ENCODE results near the gene DCAF12L2. TPM values are rescaled to one million over a fixed set of nuclear protein-coding genes. Genes with fewer than 3 reads are reported as not detected.
"Not testable (repeated sequence)": the region's sequence is repeated elsewhere in the genome, so short reads cannot be mapped to it uniquely, and the experiment has no call there.

Gene DCAF12L2
- not detected in 2 replicates for total RNA-seq (2014; rRNA removed; shearing (Covaris generic))

DNA sequence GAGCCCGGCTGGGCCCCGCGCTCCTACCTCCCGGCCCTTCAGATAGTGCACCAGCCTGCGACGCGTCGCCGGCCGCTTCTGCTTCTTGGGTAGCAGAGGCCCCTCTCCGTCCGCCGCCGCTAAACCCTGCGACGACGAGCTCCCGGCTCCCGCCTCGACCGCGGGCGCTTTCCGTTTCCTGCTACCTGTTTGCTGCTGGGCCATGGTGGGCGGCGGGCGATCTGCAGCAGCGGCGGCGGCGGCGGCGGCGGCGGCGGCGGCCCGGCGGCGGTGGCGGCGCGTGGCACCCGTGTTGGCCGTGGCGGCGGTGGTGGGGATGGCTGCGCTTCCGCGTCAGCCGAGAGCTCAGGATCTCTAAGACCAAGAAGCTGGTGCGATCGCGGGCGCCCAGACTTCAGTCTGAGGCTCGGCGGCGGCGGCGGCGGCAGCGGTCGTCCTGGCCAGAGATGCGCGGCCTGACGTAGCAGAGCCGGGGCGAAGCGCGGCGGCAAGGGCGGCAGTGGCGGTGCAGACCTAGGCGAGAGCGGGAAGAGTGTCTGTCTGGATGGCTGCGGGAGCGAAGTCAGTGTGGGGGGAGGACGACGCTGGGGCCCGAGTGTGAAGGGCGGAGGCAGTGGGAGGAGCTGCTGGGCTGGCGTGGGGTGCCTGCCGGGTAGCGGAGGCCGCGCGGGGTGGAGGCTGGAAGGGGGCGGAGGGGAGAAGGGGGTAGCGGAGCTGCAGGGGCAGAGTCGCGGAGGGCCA lies at the start of gene DCAF12L2:
DCAF12L2 (minus strand) TSS at position 569 of the 741 bp plus-strand sequence; CDS start at position 204, 365 bp downstream.
- no peak for DNase-seq (ENCODE audit: low read depth)

DNA sequence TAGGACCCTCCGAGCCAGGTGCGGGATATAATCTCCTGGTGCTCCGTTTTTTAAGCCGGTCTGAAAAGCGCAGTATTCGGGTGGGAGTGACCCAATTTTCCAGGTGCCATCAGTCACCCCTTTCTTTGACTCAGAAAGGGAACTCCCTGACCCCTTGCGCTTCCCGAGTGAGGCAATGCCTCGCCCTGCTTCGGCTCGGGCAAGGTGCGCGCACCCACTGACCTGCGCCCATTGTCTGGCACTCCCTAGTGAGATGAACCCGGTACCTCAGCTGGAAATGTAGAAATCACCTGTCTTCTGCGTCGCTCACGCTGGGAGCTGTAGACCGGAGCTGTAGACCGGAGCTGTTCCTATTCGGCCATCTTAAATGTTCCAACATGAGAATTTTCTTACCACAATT lies 24.8 kb upstream of the DCAF12L2 start:
- DNase-seq (ENCODE audit: low read depth), result not testable (repeated sequence)

DNA sequence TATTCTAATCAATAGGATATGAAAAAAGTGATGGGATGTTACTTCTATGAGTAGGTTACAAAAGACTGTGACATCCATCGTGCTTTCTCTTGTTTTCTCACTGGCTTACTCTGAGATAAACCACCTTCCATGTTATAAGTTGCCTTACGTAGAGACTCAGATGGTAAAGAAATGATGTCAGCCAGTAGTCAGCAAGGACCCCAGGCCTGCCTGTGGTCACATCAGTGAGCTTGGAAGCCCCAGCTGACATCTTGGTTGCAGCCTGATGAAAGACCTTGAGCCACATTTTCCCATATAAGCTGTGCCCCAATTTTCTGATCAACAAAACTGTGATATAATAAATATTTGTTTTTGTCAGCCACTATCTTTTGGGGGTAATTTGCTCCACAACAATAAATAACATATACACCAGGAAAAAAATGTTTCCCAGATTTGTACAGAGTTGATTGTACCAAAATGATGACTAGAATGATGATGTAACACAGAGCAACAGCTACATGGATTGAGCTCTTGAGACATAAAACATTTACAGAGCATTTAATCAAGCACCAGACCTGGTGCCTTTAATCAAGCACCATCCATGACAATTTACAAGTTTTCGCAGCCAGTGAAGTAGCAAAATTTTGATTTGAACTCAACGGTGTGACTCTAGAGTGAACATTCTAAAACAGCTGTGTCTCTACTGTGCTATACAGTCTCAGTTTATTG lies 11.2 kb upstream of the DCAF12L2 start:
- DNase-seq (ENCODE audit: low read depth), result no peak

DNA sequence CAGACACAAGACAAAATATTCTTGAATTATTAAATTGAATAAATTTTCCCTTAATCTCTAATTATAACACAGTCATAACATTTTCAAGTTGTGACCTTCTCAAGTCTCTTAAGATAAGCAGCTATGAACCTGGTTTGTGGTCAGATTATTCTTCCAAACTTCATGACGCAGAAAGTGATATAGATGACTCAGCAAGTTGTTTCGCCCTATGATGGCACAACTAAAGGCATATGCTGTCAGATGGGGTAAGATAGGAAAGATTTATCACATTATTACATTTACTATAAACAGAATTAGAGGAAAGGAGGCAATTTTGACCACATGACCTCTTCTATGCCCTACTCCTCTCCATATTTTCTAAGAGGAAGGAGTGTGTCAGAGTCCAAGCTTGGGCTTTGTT lies 4.6 kb upstream of the DCAF12L2 start:
- no peak for DNase-seq (ENCODE audit: low read depth)

DNA sequence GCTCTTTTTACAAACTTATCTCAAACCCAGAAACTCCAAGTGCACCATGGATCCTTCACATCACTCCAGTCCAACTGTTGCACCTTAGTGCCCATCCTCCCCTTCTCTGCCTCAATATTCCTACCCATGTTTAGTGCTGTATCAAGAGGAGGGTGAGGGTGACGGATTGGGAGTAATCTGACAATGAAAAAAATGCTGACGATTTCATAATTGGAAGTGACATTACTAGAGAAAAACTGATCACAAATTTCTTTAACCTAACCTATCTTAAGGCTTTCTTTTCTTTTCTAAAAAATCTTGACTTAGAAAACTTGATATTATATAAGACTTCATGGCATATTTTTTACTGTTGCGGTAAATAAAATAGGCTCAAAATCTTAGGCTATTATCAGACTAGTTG lies 1.5 kb upstream of the DCAF12L2 start:
- no peak for DNase-seq (ENCODE audit: low read depth)

DNA sequence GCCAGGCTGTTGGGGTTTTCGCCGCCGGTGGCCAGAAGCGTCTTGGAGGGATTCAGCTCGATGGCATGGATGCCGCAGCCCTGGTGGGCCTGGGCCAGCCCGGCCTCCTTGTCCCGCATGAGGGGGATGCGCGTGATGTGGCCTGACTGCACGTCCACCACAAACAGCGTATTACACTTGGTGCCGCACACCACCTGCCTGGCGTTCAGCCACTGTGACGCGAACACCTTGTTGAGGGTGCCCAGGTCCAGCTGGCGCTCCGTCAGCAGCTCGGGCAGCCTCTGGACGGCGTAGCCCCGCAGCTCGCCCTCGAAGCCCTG lies 728 bp downstream of the DCAF12L2 start:
- DNase-seq (ENCODE audit: low read depth), result no peak

DNA sequence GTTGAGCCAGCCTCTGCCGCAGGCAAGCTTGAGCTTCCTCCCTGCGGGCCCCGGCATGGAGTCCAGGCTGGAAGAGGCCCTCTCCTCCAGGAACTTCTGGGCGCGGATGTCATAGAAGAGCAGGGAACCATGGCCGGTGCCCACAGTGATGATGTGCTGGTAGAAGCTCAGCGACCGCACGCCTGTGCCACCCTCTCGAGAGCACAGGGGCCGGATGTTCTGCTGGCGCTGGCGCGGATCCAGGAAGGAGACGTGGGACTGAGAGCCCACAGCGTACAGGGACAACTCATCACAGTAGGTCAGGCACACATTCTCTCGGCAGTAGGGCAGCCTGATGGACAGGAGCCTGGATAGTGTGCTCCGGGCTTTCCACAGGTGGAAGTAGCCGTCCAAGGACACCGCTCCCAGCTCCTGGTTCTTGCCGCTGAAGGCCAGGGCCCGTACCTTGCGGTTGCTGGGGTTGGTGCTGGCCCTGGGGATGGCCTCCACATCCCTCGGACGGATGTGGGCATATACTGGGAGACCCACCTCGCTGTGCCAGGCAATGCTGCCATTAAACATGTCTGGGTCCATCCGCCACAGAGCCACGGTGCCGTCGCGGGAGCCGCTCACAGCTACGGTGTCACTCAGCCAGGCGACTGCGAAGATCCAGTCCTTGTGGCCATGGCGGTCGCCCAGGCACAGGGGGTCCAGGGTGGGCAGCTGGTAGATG lies 1.2 kb downstream of the DCAF12L2 start:
- DNase-seq (ENCODE audit: low read depth), result no peak

DNA sequence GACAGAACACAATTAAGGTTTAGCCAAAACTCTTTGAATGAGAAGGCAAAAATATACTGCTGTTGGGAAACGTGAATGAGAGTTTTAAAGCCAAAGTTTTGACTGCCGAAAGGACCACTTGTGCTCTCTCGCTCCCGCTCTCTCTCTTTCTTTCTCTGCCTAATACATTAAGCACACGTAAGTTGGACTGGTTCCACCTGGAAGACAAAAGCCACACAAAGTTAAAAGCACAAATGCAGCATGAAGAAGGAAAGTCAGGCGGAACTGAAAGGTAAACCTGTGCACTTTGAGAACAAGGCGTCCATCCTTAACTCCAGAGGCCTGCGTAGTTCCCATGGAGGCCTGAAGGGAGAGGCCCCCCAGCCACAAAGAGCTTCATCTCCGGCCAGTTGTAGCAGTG lies 1.9 kb downstream of the DCAF12L2 start:
- DNase-seq (ENCODE audit: low read depth), result no peak

DNA sequence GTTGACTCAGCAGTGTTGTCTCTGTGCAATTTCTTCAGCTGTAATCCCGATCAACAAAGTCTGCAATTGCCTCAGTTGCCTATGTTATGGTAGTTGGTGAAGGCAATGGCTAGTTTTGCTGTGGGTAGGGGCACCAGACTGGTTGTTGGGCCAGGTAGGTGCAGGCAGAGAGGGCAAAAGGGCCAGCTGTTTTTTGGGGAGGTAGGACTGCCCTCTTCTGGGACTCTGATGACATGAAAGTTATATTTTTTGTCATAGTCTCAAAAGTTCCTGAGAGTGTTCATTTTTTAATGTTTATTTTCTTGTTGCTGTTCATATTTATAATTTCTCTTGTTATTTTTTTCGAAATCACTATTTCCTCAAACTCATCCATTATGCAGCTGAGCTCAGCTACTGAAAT lies 25.1 kb downstream of the DCAF12L2 start:
- DNase-seq (ENCODE audit: low read depth), result no peak

DNA sequence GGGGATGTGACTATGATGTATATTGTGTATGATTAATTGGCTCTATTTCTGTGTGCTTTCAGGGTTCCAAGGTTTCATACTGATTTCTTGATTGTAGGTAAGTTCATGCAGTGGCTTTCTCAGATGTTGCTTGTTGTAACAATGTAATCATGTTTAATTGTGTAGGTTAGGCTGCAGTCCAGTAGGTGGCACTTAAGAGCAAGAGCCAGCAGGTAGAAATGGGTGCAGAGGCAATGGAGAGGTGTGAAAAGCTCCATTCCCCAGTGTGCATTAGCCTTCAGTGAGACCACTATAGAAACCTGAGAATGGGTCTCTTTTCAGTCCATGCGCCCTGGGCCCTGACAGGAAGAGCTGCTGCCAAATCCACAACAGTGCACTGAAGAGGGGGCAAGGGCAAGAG lies 28.2 kb downstream of the DCAF12L2 start:
- DNase-seq (ENCODE audit: low read depth), result no peak

DNA sequence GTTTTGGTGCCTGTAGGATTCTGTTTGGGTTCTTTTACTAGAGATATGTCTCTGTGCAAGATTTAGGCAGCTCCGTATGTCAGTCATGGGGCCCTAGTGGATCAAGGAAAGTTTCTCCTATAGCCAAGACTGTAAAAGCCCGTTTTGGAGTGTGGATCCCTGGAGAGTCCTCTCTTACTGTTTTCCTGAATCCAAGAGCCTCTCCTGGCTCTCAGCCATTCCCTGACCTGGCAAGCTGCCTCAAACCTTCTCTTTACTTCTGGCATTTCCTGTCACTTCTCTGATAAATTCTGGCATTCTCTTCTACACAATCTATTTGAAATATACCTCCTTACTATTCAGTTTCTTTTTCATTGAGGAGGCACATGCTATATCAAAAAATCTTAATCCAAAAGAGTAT lies 41.4 kb downstream of the DCAF12L2 start:
- no peak for DNase-seq (ENCODE audit: low read depth)

Measured in RPMI7951 (cell line).